ENCODE data around the gene MEI4.
"Not testable (repeated sequence)": the region's sequence is repeated elsewhere in the genome, so short reads cannot be mapped to it uniquely, and the experiment has no call there.

MEI4 gene

DNA sequence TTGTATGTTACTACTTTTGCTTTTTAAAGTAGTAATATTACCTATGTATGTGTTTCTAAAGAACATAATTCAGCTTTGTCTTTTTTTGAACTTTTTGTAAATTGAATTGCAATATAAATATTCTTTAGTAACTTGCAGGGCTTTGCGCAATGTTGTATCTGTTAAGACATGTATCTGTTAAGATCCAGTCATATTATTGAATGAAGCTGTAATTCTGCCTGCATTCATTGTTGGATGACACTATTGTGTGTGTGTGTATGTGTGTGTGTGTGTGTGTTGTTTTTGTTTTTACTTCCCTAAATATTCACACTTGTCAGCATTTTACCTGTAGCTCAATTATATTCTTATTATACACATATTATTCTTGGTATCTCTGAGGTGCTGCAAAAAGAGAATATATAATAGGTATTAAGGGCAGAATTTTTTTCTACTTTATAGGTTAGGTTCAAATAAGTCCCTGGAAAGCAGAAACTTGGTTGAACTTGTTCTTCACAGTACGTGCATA, 164.0 kb downstream of the MEI4 start:
- DNase-seq (ENCODE audit: low spot score) = no peak

DNA sequence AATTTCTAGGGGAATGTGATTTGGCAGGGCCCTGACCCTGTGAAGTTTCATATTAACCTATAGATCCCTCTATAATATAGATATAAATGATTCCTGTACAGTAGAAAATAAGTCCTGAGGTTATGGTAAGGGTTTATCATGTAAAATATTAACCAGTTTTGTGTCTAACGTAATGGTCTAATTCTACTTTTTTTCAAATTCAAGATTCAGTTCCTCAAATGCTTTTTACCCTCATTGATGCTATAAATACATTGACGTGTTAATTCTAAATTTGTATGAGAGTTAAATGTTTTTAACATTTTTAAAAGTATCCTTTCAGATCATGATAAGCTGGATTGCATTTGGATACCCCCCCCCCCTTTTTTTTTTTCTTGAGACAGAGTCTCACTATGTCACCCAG, 169.4 kb downstream of the MEI4 start:
- DNase-seq (ENCODE audit: low spot score) = no peak

DNA sequence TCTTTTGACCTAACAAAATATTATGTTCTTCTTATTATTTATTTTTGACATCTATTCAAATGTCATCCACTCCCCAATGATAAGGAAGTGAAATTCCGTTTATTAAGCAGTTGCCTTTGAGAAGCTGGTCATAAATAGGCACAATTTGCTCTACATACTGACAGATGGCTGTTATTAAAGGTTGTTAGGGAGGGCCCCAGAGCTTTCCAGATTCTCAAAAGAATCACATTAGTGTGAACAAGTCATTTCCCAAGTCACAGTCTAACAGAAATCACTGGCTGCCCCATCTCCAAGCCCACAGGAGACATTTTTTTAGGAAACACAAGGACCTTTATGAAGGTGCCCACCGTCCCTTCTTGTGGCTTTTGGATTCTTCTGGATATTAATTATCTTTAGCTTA, 172.4 kb downstream of the MEI4 start:
- DNase-seq (ENCODE audit: low spot score) = no peak

DNA sequence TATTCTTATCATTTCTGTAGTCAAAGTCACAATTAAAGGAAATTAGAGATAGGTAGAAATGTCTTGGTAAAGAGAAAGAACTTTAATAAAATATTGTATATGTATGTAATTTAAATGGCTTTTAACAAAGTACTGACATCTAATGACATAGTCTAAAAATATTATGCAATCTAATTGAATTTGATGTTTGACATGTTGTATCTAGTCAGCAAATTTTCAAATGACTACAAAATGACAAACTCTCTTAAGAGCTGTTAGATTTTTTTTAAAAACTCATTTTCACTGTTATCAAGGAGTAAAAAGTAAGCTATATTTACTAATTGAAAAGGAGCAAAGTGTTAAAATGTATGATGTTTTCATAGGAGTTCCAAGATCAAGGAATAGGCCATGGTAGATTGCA, 176.9 kb downstream of the MEI4 start:
- DNase-seq (ENCODE audit: low spot score) = no peak

DNA sequence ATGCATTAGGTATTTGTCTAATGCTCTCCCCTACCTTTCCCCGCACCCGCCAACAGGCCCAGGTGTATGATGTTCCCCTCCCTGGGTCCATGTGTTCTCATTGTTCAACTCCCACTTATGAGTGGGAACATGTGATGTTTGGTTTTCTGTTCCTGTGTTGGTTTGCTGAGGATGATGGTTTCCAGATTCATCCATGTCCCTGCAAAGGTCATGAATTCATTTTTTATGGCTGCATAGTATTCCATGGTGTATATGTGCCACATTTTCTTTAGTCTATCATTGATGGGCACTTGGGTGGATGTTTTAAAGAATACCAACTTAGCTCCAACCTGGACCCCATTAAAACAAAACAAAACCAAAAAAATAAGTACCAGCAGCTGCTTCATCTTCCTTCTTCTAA, 180.9 kb downstream of the MEI4 start:
- not testable (repeated sequence) for DNase-seq (ENCODE audit: low spot score)

DNA sequence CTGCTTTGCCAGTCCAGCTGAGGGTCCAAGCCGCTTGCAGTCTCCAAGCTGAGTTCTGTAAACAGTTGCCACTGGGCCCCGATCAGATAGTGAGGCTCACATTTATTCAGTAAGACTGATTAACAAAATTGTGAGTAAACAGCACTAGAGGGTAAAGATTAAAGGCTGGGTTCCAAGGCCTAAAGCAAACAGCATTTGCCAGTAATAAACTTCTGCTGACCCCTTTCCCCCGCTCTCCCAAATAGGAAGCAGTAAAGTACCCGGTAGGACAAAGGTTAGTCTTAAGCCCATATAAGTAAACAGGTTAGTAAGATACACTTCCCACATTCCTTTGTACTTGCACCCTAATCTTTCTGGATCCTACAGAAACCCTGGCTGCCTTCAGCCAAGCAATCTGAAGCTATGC, 181.8 kb downstream of the MEI4 start:
- no peak for DNase-seq (ENCODE audit: low spot score)

DNA sequence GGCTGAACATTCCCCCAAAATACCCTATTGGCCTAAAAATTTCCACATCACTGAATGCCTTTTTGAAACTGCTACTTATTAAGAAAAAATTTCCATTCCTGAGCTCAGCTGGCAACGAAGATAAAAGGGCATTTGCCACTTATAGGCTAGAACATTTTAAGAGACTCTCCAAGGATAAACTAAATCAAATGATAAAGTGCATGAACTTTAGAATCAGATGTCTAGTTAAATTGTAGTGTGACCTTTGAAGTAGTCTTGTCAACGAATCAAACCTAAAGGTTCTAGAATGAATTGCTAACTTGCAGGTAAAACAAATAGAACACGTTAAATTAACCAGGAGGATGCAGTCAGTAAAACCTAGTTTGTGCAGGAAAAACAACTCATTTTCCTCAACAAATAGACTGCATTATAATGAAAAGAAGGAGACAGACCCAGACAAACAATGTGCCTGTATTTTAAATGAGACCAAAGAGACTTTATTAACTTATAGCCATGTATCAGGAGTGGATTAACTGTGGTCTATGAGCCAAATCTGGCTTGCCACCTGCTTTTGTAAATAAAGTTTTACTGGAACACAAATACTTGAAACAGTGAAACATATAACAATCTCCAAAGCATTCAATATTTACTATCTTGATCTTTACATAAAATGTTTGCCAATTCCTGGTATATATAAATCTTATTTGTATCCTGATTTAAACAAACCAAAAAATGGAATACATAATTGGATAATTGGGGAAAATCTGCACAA, 184.4 kb downstream of the MEI4 start:
- no peak for DNase-seq (ENCODE audit: low spot score)

DNA sequence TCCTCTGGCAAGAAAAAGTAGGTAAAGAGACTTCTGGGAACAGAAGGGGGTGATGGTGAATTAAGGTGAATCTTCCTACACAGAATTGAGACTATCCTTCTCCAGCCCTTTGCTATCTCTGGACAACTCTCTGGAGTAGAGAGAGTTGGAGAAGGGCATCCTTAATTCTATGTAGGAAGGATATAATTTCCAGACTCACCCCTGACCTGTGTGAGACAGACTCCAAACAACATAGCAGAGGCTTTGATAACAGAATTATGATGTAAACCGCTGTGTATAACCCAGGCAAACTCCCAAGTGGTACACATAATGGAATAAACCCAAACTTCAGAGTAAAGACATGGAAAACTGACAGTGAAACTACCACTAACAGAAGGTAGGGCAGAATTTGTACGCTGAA, 186.5 kb downstream of the MEI4 start:
- DNase-seq (ENCODE audit: low spot score) = no peak

DNA sequence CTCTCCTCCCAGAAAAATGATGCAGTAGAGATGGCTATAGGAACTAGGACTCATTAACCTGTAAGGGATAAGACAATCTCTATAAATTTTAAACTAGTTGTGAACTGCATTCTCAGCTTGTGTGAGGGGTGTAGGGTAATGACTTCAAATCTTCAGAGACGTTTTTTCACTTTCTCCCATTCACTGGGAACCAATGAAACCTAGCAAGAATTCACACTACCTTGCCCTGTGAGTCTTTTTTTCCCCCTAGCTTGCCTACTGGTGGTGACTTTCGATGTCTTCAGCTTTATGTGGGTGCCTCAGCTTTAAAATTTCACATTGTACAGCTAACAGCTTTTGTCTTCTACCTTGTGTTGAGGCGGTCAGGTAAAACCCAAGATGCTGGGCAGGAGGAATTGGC, 192.0 kb downstream of the MEI4 start:
- DNase-seq (ENCODE audit: low spot score) = no peak

DNA sequence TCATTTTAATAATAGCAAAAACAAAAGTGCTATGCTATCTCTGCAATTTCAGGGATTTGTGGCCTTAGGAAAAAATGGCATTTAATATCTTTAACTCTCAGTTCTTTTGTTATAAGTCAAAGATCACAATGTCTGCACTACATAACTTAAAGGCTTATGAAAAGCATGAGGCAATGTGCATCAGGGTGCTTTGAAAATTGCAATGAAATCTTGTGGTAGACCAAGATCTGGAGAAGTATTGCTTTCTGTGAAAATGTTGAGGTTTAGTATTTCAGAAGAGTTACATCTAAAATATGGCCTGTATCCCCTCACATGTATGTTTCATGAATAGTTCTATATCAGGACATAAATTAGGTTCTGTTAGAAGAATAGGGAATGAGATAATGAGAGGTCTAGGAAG, 200.6 kb downstream of the MEI4 start:
- DNase-seq (ENCODE audit: low spot score) = no peak

DNA sequence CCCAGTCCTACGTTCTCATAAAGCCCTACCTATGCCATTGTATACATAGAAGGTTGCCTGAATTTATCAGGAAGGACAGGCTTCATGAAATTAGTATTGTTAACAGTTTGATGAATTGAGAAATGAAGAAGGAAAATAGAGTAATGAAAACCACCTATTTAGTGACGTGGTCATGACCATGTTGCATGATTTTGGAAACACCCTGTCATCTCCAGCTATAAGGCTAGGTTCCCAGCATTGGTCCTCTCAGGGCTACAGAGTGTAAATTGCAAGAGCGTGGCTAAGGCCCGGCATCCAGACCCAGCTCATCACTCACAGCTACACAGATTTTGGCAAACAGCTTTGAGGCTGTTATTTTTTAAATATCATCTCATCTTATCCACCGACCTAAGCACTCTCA, 203.6 kb downstream of the MEI4 start:
- no peak for DNase-seq (ENCODE audit: low spot score)

DNA sequence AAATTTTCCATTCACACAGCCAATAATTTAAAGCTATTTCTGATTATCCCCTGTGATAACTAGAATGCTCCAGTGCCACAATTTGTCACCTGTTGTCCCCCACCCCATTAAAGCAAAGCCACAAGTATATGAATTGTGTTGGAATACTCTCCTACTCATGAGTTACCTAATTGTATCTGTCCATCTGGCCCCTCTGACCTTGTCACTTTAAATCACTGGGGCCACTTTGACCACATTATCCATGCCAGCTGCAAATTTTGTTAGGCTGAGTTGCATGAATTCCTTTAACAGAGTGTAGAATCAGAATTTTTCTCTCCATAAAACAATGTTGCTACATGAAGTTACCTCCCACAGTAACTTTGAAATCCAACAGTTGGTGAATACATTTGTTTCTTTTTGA, 204.6 kb downstream of the MEI4 start:
- DNase-seq (ENCODE audit: low spot score) = no peak

DNA sequence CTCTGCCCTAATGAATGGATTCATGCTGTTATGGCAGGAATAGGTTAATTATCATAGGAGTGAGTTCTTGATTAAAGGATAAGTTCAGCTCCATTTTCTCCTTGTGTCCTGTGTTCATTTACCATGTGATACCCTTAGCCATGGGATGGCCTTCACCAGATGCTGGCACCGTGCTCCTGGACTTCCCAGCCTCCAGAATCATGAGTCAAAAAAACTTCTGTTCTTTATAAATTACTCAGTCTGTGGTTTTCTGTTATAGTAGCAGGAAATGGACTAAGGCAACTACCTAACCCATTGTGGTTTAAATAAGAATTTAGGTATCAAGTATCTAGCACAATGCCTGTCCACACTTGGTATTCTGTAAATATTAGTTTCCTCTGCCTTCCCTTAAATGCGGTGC, 223.5 kb downstream of the MEI4 start:
- no peak for DNase-seq (ENCODE audit: low spot score)

DNA sequence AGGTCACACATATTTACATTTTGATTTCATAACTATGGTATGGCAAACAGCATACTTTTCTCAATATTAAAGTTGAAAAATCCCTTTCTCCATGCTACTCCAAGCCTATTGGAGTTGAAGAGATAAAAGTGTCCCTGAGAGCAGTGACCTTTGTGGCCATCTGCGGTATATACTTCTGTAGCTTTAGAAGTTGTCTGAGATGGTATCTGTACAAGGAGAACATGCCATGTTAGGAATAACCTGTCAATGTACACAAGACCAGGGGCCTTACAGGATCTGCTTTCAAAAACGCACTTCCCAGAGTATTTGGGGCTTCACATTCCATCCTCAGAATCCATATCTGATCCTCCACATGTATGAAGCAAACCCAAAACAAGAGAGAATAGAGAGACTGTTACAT, 226.7 kb downstream of the MEI4 start:
- DNase-seq (ENCODE audit: low spot score) = no peak

DNA sequence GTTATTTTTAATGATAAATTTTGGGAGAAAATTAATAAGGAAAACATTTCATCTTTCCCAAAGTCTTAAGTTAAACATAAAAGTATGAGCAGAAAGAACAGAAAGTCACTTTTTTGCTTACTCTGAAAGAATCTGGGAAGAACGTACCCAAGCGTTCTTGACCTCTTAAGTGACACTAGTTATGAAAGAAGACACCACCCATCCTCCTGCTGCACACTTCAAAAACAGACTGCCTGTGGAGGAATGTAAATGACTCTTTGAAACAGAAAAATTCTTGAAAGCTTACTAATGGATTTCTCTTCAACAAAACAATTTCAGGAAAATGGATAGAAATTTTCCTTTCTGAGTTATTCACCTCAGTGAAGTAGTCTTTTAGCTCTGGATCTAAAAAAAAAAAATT, 227.7 kb downstream of the MEI4 start:
- no peak for DNase-seq (ENCODE audit: low spot score)

DNA sequence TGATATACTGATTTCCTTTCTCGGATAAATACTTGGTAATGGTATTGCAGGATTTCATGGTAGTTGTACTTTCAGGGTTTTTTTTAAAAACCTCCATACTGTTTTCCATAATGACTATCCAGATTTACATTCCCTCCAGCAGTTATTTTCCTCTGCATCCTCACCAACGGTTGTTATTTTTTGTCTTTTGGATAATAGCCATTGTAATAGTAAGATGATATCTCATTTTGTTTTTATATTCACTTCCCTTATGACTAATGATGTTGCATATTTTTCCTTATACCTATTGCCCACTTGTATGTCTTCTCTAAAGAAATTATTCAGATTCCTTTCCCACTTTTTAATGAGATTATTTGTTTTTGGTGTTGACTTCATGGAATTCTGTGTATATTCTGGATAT, 231.0 kb downstream of the MEI4 start:
- no peak for DNase-seq (ENCODE audit: low spot score)

DNA sequence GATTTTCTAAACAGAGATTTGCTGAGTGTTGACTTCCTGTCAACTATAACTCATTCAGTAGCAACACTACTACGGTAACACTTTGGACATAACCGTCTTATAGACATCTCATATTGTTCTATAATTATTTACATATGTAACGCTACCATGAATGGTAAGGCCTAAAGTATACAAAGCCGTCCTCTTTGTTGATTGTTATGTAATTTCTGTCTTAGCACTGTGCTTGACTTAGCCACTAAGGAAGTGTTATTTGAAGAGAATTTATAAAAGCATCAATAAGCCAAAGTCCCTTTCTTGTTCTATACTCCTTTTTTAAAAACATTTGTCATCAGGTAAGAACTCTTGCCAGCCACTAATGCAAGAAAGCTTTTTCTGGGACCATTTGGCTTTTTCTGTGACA, 240.6 kb downstream of the MEI4 start:
- no peak for DNase-seq (ENCODE audit: low spot score)

DNA sequence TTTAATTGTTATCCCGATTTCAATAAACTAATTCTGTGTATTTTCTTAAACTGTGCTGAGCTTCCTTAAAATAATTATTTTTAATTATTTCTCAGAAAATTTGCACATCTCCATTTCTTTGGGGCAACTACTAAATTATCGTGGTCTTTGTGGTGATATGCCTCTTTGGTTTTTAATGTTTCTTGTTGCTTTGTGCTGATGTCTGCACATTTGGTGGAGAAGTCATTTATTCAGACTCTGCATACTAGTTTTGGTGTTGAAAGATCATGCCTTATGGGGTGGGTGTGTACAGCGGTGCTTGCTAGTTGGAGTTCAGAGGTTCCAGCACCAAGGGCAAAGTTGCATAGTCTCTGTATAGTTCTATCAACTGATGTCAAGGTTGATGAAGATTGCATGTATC, 253.2 kb downstream of the MEI4 start:
- DNase-seq (ENCODE audit: low spot score) = no peak

DNA sequence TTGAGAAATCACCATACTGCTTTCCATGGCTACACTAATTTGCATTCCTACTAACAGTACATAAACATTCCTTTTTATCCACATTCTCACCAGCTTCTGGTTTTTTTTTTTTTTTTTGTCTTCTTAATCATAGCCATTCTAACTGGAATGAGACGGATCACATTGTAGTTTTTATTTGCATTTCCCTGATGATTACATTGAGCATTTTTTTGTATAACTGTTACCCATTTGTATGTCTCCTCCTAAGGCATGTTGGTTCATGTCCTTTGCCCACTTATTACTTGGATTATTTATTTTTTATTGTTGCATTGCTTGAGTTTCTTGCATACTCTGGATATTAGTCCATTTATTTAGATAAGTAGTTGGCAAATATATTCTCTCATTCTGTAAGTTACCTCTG, 258.0 kb downstream of the MEI4 start:
- DNase-seq (ENCODE audit: low spot score) = no peak

DNA sequence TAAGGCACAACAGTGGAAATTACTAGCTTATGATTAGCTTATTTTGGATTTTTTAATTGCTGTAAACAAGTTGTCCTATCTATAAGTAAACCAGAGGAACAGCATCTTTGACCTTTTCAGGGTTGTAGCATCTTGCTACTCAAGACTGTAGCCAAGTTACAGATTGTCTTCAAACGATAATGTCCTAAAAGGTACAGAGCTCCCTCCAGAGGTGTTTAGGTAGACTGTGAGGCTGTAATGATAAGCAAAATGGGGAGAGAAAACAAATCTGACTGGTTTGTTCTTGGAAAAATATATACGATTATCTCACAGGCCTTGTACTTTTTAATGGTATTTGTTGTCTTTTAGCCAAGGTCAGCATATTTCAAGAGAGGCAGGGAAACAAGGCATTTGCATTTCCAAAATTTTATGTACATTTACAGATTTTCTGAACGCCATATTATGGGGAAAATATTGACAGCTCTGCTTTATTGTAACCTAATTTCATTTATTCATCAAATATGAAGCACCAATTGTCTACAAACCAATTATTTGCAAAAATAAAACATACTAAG, 273.4 kb downstream of the MEI4 start:
- DNase-seq (ENCODE audit: low spot score) = no peak

DNA sequence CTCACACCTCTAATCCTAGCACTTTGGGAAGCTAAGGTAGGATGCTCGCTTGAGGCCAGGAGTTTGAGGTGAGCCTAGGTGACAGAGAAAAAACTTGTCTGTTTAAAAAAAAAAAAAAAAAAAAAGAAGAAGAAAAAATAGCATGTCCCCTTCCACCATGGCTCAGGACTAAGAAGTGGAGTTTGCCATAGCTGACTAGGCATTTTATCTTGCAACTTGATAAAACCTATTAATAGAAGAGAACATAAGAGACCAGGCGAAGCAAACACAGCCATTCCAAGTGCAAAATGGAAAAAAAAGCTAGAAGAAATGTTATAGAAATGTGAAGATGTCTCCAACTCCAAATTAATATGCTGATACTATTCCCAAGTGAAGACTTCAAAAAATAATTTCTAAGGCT, 277.5 kb downstream of the MEI4 start:
- no peak for DNase-seq (ENCODE audit: low spot score)

DNA sequence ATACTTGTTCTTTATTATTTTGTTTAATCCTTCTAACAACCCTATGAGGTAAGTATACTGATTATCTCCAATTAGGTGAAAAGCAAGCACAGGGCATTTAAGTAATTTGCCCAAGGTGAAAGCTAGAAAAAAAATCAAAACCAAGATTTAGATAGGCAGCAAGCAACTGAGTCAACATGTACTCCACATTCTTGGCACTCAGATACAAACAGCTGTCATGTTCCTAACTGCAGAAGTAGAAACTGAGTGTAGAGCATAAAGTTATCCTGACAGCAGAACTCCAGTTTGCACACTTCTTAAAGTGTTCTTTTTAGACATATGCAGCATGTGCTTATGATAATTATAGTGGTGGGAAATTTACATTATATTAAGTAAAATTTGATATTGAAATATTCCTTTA, 278.1 kb downstream of the MEI4 start:
- no peak for DNase-seq (ENCODE audit: low spot score)

DNA sequence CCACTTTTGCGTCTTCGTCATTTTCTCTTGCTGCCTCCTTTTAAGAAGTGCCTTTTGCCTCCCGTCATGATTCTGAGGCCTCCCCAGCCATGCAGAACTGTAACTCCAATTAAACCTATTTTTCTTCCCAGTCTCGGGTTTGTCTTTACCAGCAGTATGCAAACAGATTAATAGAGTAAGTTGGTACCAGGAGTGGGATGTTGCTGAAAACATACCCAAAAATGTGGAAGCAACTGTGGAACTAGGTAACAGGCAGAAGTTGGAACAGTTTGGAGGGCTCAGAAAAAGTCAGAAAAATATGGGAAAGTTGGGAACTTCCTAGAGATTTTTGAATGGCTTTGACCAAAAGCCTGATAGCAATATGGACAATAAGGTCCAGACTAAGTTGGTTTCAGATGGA, 309.2 kb downstream of the MEI4 start:
- no peak for DNase-seq (ENCODE audit: low spot score)

DNA sequence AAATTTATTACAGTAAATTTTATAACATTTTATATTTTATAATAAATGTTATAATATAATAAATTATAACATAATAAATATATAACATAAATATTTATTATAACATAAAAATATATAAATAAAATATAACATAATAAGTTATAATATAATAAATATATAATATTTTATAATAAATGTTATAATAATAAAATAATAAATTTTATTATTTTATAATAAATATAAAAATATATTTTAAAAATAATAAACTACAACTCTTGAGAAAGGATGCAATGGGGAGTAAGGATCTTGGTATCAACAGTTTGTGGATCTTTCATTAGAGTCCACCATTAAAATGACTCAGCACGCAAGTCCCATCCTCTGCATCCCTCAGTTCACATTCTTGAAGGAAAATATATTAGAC, 312.6 kb downstream of the MEI4 start:
- no peak for DNase-seq (ENCODE audit: low spot score)
